HG03378 (cell line): ENCODE measurements around the gene OR51D1.

Source experiments
- ATAC-seq: cut with Tn5 transposase; IDR thresholded peaks from one replicate; pipeline ENCODE4 v1.9.1; 2021; ENCODE audit warnings: mild to moderate bottlenecking, moderate library complexity; ENCODE audit not compliant: unreplicated experiment

The OR51D1 gene, protein sequence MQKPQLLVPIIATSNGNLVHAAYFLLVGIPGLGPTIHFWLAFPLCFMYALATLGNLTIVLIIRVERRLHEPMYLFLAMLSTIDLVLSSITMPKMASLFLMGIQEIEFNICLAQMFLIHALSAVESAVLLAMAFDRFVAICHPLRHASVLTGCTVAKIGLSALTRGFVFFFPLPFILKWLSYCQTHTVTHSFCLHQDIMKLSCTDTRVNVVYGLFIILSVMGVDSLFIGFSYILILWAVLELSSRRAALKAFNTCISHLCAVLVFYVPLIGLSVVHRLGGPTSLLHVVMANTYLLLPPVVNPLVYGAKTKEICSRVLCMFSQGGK

DNA sequence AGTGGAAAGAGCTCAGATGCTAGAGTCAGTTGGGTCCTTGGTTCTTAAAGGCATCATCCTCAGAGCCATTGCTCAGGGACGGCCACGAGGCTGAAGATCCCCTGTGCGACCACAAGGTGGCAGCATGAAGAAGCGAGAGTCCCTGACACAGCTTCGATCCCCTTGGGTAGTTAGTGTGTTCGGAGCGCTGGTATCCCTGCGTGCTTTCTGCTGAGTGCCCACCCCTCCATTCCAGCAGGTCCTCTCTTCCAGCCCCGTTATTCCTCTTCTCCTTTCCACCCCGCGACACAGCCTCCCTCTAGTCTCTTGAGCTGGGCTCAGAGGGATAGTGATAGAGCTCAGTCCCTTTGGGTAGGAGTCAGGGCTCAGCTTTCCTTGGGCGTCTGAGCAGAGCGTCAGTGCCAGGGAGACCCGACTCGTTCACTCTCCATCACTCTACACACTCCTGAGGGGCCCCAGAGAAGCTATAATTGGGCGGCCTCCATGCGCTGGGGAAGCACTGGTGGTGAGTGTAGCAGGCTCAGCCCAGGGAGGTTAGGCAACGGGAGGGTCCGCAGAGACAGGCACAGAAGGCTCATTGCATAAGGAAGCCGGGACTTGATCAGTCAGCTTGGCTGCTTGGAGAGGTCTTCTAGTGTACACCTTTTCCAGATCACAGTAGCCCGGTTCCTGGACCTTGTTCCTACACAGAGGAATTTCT is at the start of gene OR51D1:
Gene OR51D1 (plus strand): TSS at position 516 of the 700 bp plus-strand sequence. CDS start 2,314 bp downstream, outside the sequence.
- ATAC-seq, result peak; percentile 82

DNA sequence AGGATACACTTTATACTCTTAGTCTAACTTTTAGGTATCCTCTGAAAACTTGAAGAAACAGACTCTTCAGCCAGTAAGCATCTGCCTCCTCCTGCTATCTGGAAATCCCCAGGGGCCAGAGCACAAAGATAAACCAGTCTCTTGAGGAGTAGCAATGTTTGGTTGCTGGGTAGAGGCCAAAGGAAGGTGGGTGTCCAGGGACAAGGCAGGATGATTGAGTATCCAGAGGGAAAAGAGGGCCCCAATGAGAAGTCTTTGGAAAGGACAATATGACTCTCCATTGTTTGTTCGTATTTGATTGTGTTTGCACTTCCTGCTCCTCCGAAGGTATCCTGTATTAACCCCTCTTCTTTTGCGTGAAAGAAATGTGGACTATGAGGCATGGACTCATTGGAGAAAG is 48.3 kb upstream of the OR51D1 start:
- no peak for ATAC-seq

DNA sequence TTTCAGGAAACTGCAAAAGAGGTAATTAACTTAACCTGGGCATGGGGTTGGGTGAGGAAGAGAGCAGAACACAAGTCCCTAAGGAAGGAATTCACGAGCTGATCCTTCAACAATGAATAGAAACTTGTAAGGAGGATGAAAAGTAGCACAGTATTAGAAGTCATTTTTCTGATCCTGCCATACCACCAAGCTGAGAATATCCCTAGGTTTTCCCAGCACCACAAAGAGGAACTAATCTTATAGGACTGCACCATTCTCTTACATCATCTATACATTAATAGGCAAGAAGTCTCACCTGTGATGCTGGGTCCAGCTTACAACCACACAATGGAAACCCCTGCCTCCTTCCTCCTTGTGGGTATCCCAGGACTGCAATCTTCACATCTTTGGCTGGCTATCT is 43.5 kb upstream of the OR51D1 start, which contains the start of gene OR52I1:
Gene OR52I1 (plus strand): TSS at position 301 of the 400 bp plus-strand sequence. CDS start 0 bp downstream, at position 301.
- no peak for ATAC-seq

DNA sequence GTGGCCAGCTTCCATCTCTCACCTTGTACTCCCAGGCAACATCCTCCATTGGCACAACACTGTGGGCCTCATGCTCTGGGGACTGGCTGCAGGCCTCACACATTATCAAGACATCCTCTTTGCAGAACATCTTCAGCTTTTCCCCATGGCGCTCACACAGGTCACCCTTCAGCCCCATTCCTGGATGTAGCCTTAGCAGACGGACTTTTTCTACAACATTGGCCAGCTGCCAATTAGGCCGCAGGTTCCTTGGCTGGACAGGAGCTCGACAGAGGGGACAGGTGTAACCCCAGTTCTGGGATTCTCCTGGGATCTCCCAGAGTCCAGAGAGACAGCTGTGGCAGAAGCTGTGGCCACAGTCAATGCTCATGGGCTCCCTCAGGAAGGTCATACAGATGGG is 32.2 kb upstream of the OR51D1 start:
- no peak for ATAC-seq

DNA sequence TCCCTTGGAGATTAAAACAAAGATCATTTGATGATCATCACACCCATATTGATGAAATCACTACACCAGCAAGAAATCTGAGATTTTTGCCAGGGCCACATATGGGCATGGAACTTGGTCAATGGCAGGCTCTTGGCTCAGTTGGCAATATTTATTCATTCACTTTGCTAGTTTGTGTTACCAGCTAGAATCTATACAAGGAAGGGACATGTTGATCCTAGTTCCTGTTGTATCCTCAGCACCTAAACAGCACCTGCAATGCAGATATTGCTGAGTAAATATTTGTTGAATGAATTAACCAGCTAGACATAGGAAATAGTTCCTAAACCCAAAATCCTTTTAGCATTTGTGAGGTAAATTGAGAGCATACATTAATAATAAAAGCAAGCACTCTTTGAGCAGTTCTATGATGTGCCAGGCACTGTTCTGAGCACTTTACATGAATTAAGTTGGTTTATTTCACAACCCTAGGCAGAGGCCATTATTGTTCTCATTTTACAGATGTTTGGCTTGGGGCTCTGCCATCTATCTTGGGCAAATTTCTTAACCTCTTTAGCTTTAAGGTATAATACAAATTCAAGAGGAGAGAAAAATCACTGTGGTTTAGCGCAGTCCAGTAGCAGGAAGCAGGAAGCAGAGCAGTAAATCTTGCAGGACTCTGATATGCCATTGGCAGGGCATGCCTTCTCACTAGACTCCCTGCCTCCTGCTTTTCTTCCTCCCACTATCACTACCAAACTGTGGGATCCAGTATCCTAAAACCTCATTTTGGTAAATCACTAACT is 30.9 kb upstream of the OR51D1 start:
- no peak for ATAC-seq

DNA sequence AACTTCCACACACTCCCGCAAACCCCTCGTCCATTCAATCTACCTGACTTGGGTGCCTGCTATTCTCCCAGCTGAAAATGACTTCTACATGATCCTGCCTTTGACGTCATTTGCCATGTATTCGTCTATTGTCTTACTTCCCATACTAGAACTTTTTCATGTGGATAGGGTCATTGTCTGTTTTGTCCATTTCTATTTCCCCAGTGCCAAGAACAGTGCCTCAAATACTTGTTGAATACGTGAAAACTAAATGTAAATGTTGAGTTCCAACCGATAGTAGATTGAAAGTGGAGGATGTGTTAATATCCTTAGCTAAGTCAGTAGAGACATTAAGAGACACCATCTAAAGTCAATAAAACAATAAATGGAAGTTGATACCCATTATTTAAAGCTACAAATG is 30.2 kb upstream of the OR51D1 start:
- ATAC-seq, result no peak

DNA sequence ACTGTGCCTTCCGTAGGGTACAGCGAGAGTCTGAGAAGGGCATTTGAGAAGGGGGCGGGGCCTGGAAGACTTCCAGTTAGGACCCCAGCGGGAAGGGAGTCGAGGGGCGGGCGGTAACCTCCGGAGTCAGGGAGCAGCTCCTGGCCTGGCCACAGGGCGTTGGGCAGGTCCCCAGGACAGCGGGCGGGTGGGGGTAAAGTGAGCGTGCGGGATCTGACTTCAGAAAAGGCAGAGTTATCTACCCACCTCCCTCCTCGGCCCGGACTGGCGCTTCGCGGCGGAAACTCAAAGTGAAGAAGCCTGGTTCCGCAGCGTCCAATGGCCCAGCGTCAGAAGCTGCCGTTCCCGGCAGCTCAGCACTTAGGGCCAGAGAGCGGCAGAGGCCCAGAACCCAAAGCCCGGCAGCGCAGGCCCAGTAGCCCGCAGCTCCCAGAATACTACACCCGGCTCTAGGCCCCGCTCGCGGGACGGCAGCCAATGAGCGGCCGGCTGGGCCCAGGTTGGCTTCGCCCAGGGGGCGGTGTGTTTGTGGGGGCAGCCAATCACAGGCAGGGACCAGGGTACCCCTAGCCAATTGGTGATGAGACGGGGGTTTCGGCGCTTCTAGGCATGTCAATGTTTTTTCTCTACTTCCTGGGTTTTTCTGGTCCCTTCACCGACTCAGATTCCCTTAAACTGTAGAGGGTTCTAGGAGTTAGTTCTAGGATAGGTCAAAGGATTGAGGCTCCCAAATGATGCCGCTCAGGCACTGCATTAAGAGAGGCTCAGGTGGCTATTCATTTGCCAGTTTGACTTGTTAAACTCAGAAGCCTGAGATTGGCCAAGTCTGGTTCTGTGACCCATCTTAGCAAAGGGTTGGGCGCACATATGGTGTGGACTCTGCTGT is 29.3 kb upstream of the OR51D1 start, which contains the start of gene TRIM68:
Gene TRIM68 (minus strand): TSS at position 451 of the 886 bp plus-strand sequence. CDS start 2,727 bp downstream, outside the sequence.
- ATAC-seq, result peak; percentile 96

DNA sequence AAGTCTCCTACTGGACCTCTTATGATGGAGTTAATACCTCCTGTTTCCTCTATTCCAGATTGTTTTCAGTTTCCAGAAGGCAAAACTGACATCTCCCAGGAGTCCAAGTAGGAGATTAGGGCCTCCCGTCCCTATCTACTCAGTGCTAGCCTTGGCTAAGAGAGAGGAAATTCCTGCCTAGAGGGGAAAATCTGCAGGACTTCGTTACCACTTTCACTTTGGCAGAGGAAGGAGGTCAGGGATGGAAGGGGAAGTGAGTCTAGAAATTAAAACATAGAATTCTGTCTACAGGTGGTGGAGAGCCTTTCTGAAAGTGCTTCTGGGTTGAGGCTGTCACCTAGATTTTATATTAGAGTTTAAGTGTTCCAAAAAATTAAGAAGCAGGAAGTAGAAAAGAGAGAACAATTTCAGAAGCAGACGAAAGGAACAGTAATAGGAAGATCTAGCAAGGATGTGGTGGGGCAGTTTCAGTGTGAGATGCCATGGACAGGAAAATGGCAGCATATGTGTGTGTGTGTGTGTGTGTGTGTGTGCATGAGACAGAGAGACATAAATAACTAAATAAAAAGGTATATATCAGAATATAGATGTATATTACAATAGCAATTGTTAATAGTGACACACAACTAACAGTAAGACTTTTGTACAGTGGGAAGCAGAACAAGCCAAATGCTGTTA is 26.9 kb upstream of the OR51D1 start:
- no peak for ATAC-seq

DNA sequence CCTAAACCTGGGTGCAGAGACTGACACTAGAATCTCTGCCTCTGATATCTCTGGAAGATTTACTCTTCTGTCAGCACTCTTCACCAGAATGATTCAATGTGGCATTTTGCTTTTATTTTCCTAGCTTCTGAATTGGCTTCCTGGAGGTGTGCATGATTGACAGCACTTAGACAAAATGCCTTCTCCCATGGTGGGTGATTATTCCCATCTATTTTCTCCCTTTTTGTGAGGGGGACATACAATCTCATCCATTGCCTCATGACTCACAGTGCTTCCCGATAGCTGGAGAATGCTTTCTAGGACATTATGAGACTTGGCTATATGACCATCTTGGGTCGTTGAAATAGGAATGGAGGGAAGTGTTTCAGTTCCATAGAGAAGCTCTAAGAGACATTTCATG is 25.3 kb upstream of the OR51D1 start:
- ATAC-seq, result no peak

DNA sequence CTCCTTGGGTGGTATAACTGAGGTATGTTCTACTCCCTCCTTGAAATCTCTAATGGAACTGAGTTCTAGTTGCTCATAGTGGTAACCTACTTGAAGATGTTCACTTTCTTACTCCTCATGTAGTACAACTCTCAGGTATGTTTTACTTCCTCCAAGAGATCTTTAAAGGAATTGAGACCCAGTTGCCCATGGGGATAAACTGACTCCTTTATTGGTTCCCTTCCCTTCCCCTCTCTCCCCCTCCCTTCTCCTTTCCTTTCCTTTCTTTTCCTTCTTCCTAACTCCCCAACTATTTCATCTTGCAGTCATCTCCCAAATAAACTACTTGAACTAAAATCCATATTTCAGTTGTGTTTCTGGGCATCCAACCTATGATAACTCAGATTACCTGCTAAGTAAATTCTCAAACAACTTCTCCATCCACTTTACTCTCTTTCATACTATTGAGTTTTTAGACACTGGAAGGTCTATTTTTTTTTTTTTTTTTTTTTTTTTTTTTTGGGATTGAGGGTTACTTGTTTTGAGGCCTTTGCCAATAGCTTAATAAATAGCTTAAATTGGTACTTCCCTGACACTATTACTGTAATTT is 21.3 kb upstream of the OR51D1 start:
- ATAC-seq, result no peak

DNA sequence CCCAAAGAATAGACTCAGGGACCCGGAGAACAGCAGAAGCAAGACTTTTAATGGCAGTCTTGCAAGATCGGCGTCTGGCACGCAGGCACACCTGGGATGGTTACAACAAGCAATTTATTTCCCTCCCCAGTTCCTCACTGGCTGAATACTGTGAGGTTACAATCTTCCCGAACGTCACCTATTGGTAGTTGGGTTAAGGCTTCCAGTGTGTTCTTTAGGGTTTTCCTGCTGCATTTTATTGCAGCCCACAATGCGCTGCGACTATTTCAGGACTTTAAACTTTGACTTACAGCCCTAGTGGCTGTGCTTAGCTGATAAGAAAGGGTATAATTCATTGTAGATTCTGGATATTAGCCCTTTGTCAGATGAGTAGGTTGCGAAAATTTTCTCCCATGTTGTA is 17.8 kb upstream of the OR51D1 start:
- no peak for ATAC-seq

DNA sequence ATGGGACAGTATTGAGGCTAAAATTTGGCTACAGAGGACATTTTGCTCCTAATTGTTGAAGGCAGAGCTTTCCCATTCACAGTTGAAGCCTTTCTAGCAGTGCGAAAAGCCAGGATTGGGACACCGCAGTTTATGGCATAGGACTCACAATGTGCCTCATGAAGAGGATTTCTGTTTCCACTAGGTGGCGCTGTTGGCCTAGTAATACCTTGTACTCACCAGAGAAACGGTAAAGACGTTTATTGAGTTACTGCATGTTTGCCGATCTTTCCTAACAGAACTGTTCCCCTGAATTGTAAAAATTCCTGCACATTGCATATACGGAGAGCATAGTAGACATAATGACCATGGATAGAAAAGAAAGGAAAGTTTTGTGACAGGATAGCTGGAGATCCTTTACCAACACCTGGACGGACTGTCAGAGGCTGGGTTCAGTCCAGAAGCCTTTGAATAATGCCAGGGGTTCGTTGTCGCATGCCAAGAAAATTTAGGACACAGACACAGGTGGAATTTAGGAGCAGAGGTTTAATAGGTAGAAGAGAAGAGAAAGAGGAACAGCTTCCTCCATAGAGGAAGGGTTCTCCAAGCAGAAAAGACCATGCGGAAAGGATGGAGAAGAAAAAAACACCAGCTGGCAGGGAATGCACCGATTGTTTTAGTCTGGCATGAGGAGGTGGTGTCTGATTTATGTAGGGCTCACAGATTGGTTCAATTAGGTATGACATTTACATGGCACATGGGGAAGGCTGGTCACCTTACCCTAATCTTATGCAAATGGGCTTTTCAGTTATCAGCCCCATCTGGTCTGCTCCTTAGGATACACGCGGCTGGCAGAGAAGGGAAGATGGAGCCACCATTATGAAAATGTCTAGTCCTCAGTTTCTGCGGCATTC is 10.8 kb upstream of the OR51D1 start:
- peak; percentile 56 for ATAC-seq

DNA sequence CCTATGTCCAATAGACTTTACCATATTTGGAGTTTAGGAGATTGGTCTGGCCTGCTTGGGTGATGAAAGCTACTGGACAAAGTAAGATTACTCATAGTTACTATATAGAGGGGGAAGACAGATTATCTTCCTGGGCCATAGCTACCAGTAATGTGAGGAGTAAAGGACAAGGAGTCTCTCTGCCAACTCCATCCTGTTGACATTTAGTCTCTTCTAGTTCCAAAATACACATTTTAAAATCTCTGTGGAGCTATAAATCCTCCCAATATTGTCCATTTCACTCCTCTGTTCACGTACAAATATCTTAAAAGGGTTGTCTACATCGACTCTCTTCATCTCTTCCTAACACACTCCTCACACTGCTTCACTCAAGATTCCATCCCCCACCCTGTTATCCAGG is 1.1 kb upstream of the OR51D1 start:
- ATAC-seq, result no peak

DNA sequence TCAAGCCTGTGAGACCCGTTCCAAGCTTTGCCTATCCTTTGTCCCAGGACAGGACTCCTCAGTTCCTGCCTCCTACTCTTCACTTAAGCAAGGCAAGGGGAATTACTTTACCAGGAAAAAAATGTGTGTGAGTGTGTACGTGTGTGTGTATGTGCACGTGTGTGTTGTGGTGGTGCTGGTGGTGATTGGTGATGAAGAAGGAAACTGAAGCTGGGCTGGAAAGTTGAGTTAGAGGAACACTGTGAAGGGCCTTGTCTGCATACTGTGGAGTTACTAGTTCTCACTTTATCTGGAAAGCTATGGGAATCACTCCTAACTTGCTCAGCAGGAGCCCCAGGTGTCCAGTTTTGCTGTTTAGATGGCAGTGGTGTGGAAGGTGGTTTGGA is 378 bp downstream of the OR51D1 start:
- ATAC-seq, result no peak

DNA sequence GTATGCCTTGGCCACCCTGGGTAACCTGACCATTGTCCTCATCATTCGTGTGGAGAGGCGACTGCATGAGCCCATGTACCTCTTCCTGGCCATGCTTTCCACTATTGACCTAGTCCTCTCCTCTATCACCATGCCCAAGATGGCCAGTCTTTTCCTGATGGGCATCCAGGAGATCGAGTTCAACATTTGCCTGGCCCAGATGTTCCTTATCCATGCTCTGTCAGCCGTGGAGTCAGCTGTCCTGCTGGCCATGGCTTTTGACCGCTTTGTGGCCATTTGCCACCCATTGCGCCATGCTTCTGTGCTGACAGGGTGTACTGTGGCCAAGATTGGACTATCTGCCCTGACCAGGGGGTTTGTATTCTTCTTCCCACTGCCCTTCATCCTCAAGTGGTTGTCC is 2.7 kb downstream of the OR51D1 start:
- ATAC-seq, result no peak

DNA sequence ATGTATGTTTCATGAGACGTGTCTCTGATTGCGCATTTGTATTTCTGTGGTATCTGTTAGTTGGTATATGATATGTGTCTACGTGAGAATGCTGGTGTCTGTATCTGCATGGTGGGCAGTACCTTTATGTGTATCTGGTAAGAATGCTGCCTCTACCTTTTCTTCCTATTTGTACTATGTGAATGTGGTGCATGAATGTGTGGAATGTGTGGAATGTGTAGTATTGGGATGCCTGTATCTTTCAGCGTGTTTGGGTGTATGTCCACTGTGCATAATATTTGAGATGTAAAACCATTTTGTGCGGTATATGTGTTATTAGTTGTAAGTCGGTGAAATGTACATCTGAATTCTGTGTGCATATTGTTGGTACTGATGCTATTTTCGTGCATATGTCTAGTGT is 4.2 kb downstream of the OR51D1 start:
- no peak for ATAC-seq

DNA sequence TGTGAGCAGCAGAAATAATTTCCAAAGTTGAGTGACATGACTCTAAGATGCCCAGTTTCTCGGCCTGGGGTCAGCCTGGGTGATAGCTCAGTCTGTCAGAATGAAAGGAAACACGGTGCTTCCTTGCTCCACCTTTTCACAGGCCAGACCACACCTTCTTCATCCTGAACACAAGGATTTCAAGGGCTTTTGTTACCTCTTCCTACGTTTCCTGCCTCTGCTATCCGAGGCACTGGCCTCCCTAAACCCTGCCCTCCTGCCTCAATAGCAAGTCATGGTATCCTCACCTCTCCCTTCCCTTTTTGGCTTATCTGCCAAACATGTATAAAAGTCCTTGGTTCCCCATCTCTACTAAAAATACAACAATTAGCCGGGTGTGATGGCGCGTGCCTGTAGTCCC is 4.8 kb downstream of the OR51D1 start:
- ATAC-seq, result no peak

DNA sequence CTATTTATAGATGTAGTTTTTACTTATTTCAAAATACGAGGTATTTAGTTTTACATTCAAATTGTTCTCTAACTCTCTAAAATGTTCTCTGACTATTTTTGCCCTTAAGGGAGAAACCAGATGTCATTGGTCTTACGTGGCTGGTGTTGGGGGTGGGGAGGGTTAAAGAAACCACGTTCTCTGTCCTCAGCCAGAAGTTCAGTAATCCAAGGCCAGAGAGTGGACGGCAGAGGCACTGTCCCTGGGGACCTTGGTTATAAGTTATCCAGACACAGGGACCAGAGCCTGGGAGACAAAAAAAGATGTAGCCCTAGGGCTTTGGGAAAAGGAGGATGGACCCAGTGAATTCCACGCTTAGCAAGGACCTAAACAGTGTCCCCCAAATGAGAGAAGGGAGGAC is 5.8 kb downstream of the OR51D1 start:
- no peak for ATAC-seq

DNA sequence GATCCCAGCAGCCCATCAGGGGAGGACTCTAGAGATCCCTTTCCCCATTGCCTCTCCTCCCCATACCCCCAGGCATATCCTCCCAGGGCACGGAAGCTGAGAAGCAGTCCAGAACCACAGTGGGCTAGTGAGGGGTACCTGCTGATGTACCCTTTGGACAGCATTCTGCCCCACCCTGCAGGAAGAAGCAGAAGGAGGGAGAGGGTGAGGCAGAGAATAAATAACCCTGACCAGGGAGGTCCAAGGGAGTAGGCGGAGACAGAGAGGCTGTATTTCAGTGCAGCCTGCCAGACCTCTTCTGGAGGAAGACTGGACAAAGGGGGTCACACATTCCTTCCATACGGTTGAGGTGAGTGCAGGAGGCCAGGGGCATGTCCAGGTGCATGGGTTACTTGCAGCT is 6.4 kb downstream of the OR51D1 start, which contains the start of gene OR51E1:
Gene OR51E1 (plus strand): TSS at position 301 of the 400 bp plus-strand sequence. CDS start 8,545 bp downstream, outside the sequence.
- no peak for ATAC-seq
